Neuronal stem cell (in vitro differentiated cells): ENCODE measurements around the gene BCAS1.

Experiments
- DNase-seq: peaks from one replicate; pipeline ENCODE4 v3.0.0-alpha.2; 2013; ENCODE audit warnings: low spot score
- H2AFZ ChIP-seq: one replicate; pipeline ENCODE4 v1.6.1; 2013; ENCODE audit warnings: mild to moderate bottlenecking, low read length, inconsistent platforms
- H2AK5ac ChIP-seq: 2 replicates; pipeline ENCODE4 v1.6.1; 2013; ENCODE audit warnings: low read depth, mild to moderate bottlenecking, inconsistent platforms, low read length, moderate library complexity, mixed read lengths
- H2BK120ac ChIP-seq: 2 replicates; pipeline ENCODE4 v1.6.1; 2013; ENCODE audit warnings: low read depth, mild to moderate bottlenecking, inconsistent platforms, low read length, moderate library complexity, mixed read lengths
- H2BK12ac ChIP-seq: one replicate; pipeline ENCODE4 v1.6.1; 2013; ENCODE audit warnings: low read length, inconsistent platforms
- H2BK15ac ChIP-seq: 2 replicates; pipeline ENCODE4 v1.6.1; 2013; ENCODE audit warnings: mild to moderate bottlenecking, low read length, inconsistent platforms, mixed read lengths
- H2BK5ac ChIP-seq: one replicate; pipeline ENCODE4 v1.6.1; 2013; ENCODE audit warnings: inconsistent platforms, mild to moderate bottlenecking, low read length, moderate library complexity
- H3K14ac ChIP-seq: one replicate; pipeline ENCODE4 v1.6.1; 2013; ENCODE audit warnings: low read length, inconsistent platforms
- H3K18ac ChIP-seq: 2 replicates; pipeline ENCODE4 v1.6.1; 2013; ENCODE audit warnings: low read length, inconsistent platforms
- H3K23ac ChIP-seq: 2 replicates; pipeline ENCODE4 v1.6.1; 2013; ENCODE audit warnings: low read depth, mild to moderate bottlenecking, mixed read lengths, low read length, inconsistent platforms; ENCODE audit not compliant: poor library complexity
- H3K27ac ChIP-seq: replicated peaks from 3 replicates; pipeline ENCODE4 v1.5.1; 2013; ENCODE audit warnings: low read length, inconsistent platforms
- H3K27me3 ChIP-seq, 3 experiments: 2 replicates each; pipeline ENCODE4 v1.6.1; 2013; ENCODE audit warnings: low read length in 3 of 3, mild to moderate bottlenecking in 2 of 3, inconsistent platforms in 1 of 3, low read depth in 1 of 3, mixed read lengths in 1 of 3, moderate library complexity in 1 of 3; ENCODE audit not compliant: control insufficient read depth in 3 of 3, insufficient read depth in 3 of 3
- H3K36me3 ChIP-seq, 2 donors: replicated peaks in 1 of 2; 2 replicates each; pipeline ENCODE4 v1.6.1; 2013; ENCODE audit warnings: low read length in 2 of 2; ENCODE audit not compliant: control insufficient read depth in 2 of 2, insufficient read depth in 2 of 2
- H3K4ac ChIP-seq: 2 replicates; pipeline ENCODE4 v1.6.1; 2013; ENCODE audit warnings: inconsistent platforms, mild to moderate bottlenecking, low read length, moderate library complexity
- H3K4me1 ChIP-seq, 2 donors: 1 replicate in 1 of 2; 2 replicates in 1 of 2; pipeline ENCODE4 v1.6.1; 2013; ENCODE audit warnings: low read length in 2 of 2, low read depth in 1 of 2; ENCODE audit not compliant: control insufficient read depth in 2 of 2, insufficient read depth in 1 of 2
- H3K4me2 ChIP-seq: one replicate; pipeline ENCODE4 v1.6.1; 2013; ENCODE audit warnings: mild to moderate bottlenecking, low read length, inconsistent platforms; ENCODE audit not compliant: insufficient read depth, poor library complexity, severe bottlenecking
- H3K4me3 ChIP-seq, 2 donors: 2 replicates each; pipeline ENCODE4 v1.5.1; 2013; ENCODE audit warnings: low read length in 2 of 2, mild to moderate bottlenecking in 2 of 2, inconsistent platforms in 1 of 2, moderate library complexity in 1 of 2
- H3K79me1 ChIP-seq: one replicate; pipeline ENCODE4 v1.6.1; 2013; ENCODE audit warnings: low read depth, mild to moderate bottlenecking, inconsistent platforms, low read length, moderate library complexity
- H3K9ac ChIP-seq: one replicate; pipeline ENCODE4 v1.6.1; 2013; ENCODE audit warnings: mild to moderate bottlenecking, low read depth, low read length, inconsistent platforms; ENCODE audit not compliant: poor library complexity
- H3K9me3 ChIP-seq, 2 donors: replicated peaks in 1 of 2; 2 replicates each; pipeline versions ENCODE3 to v1.6.1; 2013; ENCODE audit warnings: low read length in 2 of 2, mild to moderate bottlenecking in 2 of 2, inconsistent platforms in 1 of 2, low read depth in 1 of 2, mixed read lengths in 1 of 2, moderate library complexity in 1 of 2; ENCODE audit not compliant: control insufficient read depth in 2 of 2, insufficient read depth in 1 of 2
- H4K8ac ChIP-seq: one replicate; pipeline ENCODE4 v1.6.1; 2013; ENCODE audit warnings: low read depth, mild to moderate bottlenecking, inconsistent platforms, low read length, moderate library complexity
- H4K91ac ChIP-seq: one replicate; pipeline ENCODE4 v1.6.1; 2013; ENCODE audit warnings: low read length, low read depth, mild to moderate bottlenecking, inconsistent platforms; ENCODE audit not compliant: poor library complexity
- WGBS, 2 donors: extraction: QIAGEN DNeasy Blood & Tissue Kit; methylation state at CpG; one replicate each; pipeline ENCODE4 v1.1.7; 2013; ENCODE audit warnings: missing lambda C conversion rate in 2 of 2, mixed read lengths in 1 of 2; ENCODE audit not compliant: insufficient read length in 2 of 2, insufficient replicate concordance in 1 of 2; ENCODE audit errors: extremely low coverage in 2 of 2; 5-methylcytosine and 5-hydroxymethylcytosine counted together

The BCAS1 gene

DNA sequence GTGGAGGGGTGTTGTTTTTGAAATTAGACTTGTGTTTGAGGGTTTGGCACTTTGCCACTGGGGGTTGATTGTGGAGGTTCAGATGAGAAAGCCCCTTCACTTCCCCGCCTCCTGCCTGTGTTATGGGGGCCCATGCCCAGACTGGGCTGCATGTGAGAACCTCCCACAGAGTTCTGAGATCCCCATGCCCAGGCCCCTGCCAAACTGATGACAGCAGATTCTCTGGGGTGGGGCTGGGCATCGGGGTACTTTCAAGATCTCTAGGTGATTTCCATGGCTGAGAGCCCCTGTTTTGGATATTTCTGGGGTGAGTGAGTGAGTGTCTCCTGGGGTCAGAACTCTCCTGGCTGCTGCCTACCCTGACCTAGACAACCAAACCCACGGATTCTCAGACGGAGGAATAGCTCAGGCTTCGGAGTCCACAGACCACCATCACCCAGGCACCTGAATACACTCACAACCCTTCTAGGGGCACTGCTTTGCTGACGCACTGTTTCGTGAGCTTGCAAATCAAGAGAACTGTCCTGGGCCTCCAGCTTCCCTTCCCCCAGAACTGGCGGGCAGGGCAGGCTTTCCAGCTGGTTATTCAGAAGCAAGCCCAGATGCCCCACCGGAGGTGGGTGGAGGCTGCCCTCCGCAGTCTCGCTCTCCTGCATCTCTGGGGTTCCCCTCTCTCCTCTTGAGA is 6.3 kb downstream of the BCAS1 start:
- no CpG with 5 or more reads among the region's 11 CpGs for WGBS, 2 donors
- Histone ChIP-seq H3K79me1 (no peaks in the 10 kb centered on the region), H2BK12ac (no peak overlapping the region), H2BK120ac (no peak overlapping the region), H3K9ac (no peak overlapping the region), H3K23ac (no peak overlapping the region), H2AK5ac (peak overlapping the region; percentile 17), H3K18ac (no peak overlapping the region), H3K27me3 (peaks cover 0 to 13% (median 0%) of the 10 kb centered on the region in 3 experiments), H3K4ac (no peak overlapping the region), H2BK15ac (no peak overlapping the region), H3K4me1 (peaks cover 2% of the 10 kb centered on the region in 2 donors), H4K91ac (no peak overlapping the region), H3K14ac (no peak overlapping the region), H4K8ac (no peak overlapping the region), H2AFZ (peak overlapping the region; percentile 38), H2BK5ac (no peak overlapping the region), H3K27ac (no peak overlapping the region), H3K4me2 (no peak overlapping the region), H3K36me3 (no peaks in the 10 kb centered on the region), H3K9me3 (no peaks in the 10 kb centered on the region), H3K4me3 (no peak overlapping the region)
- DNase-seq: no peak

DNA sequence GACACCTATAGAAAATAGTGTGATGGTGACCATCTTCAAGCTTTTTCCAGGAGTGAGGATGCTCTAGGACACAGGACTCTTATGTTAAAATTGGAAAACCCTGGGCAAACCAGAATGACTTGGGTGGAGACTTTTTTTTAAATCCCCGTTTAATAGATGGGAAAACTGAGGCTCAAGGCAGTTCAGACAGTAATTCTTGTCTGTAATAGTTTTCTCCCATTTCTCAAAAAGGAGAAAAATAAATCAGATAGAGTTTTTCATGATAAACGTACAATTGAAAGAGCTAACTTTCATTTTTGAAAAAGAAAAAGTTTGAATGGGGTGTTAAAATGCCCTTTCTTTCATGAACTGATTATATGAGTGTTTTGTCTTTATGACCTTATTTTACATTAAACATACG is 6.8 kb downstream of the BCAS1 start:
- H2BK5ac ChIP-seq: no peak overlapping the region
- no CpG with 5 or more reads among the region's 3 CpGs for WGBS, 2 donors
- no peak overlapping the region for H3K27ac ChIP-seq
- H3K36me3 ChIP-seq: no peaks in the 10 kb centered on the region
- H3K9me3 ChIP-seq: no peaks in the 10 kb centered on the region
- no peak overlapping the region for H2BK12ac ChIP-seq
- no peaks in the 10 kb centered on the region for H3K79me1 ChIP-seq
- H3K9ac ChIP-seq: no peak overlapping the region
- H4K8ac ChIP-seq: no peak overlapping the region
- peaks cover 0 to 12% (median 0%) of the 10 kb centered on the region in 3 experiments for H3K27me3 ChIP-seq
- no peak overlapping the region for H3K4ac ChIP-seq
- no peak overlapping the region for H4K91ac ChIP-seq
- no peak overlapping the region for H3K18ac ChIP-seq
- H2BK120ac ChIP-seq: no peak overlapping the region
- no peak overlapping the region for H3K23ac ChIP-seq
- H2AFZ ChIP-seq: no peak overlapping the region
- H3K4me3 ChIP-seq: no peak overlapping the region
- H3K14ac ChIP-seq: no peak overlapping the region
- peaks cover 2% of the 10 kb centered on the region in 2 donors for H3K4me1 ChIP-seq
- H2BK15ac ChIP-seq: no peak overlapping the region
- no peak overlapping the region for H2AK5ac ChIP-seq
- no peak overlapping the region for H3K4me2 ChIP-seq
- DNase-seq: no peak

DNA sequence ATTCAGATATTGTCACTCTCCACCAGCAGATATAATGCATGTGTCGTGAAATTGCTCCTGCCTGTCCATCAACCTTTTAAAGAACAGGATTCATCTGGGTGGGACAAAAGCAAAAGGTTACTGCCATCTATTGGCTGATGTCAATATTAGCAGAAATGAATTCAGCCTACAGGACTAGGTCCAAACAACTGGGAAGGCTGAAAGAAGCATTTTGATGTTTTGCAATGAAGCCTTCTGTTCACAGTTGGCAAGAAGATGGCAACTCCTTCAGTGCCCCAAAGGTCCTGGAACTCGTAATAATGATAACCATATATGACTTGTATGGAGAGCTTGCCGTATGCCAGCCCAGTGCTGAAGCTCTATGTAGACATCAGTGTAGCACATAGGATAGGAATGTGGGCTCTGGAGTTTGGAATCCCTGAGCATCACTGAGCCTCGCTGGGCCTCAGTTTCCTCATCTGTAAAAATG is 7.5 kb downstream of the BCAS1 start:
- H3K9me3 ChIP-seq: no peaks in the 10 kb centered on the region
- peak; percentile 15 for DNase-seq
- H3K79me1 ChIP-seq: no peaks in the 10 kb centered on the region
- no peak overlapping the region for H2BK5ac ChIP-seq
- H2BK120ac ChIP-seq: no peak overlapping the region
- H4K91ac ChIP-seq: no peak overlapping the region
- no peak overlapping the region for H2AK5ac ChIP-seq
- H3K27ac ChIP-seq: no peak overlapping the region
- peaks cover 0 to 4% (median 0%) of the 10 kb centered on the region in 3 experiments for H3K27me3 ChIP-seq
- no peaks in the 10 kb centered on the region for H3K36me3 ChIP-seq
- no peak overlapping the region for H2BK12ac ChIP-seq
- H3K18ac ChIP-seq: no peak overlapping the region
- WGBS, 2 donors: no CpG with 5 or more reads among the region's 4 CpGs
- no peak overlapping the region for H4K8ac ChIP-seq
- H3K4me1 ChIP-seq: peaks cover 2% of the 10 kb centered on the region in 2 donors
- no peak overlapping the region for H3K14ac ChIP-seq
- H3K4me2 ChIP-seq: no peak overlapping the region
- H3K9ac ChIP-seq: no peak overlapping the region
- no peak overlapping the region for H3K4ac ChIP-seq
- peak overlapping the region; percentile 46 for H2AFZ ChIP-seq
- no peak overlapping the region for H2BK15ac ChIP-seq
- no peak overlapping the region for H3K23ac ChIP-seq
- H3K4me3 ChIP-seq: no peak overlapping the region

DNA sequence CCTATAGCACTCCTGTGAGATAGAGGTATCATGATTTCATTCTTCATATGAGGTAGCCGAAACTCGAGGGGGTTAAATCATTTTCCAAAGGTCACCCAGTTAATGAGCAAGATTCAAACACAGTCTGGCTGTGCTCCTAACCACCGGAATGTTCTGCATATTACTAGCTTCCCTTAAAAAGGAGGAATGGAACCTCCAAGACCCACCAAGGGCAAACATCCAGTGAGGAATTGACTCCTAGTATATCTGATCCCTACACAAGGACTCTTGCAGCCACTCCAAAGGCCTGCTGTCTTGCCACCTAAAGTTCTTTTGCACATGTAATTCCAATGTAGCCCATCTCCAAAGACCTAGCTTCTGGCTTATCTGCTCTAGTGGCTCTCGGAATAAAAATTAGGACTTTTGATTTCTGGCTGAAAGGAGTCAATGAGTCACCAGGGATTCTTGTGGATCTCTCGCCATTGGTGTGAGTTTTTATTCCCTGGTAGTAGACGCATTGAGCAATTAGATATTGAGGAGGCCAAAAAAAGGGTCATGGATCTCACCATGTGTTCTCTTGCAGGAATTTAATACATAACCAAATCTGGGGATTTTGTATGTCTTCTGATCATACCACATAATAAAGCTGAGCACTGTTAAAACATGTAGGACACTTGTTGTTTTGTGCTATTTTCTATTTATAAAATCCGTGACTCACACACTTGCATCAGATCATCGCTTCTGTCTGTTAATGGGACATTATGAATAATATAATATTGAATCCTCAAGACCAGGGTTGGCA is 9.1 kb downstream of the BCAS1 start:
- H3K36me3 ChIP-seq: no peaks in the 10 kb centered on the region
- no peak overlapping the region for H3K27ac ChIP-seq
- no peaks in the 10 kb centered on the region for H3K9me3 ChIP-seq
- H3K4me3 ChIP-seq: no peak overlapping the region
- DNase-seq: no peak
- no peak overlapping the region for H2AFZ ChIP-seq
- H2BK5ac ChIP-seq: no peak overlapping the region
- no peak overlapping the region for H2BK120ac ChIP-seq
- no peak overlapping the region for H2BK15ac ChIP-seq
- no peak overlapping the region for H4K91ac ChIP-seq
- no peaks in the 10 kb centered on the region for H3K79me1 ChIP-seq
- H3K9ac ChIP-seq: no peak overlapping the region
- no peak overlapping the region for H3K23ac ChIP-seq
- H2BK12ac ChIP-seq: no peak overlapping the region
- H4K8ac ChIP-seq: no peak overlapping the region
- H3K4ac ChIP-seq: no peak overlapping the region
- H3K14ac ChIP-seq: no peak overlapping the region
- H3K4me1 ChIP-seq: peaks cover 0 to 2% of the 10 kb centered on the region in 2 donors
- no peaks in the 10 kb centered on the region for H3K27me3 ChIP-seq
- no peak overlapping the region for H2AK5ac ChIP-seq
- H3K18ac ChIP-seq: no peak overlapping the region
- WGBS, 2 donors: no CpG with 5 or more reads among the region's 8 CpGs
- H3K4me2 ChIP-seq: no peak overlapping the region
